ENCODE data around the gene SERF1A.
"Not testable (repeated sequence)": the region's sequence is repeated elsewhere in the genome, so short reads cannot be mapped to it uniquely, and the experiment has no call there.

- TF ChIP-seq, protein P1, sequence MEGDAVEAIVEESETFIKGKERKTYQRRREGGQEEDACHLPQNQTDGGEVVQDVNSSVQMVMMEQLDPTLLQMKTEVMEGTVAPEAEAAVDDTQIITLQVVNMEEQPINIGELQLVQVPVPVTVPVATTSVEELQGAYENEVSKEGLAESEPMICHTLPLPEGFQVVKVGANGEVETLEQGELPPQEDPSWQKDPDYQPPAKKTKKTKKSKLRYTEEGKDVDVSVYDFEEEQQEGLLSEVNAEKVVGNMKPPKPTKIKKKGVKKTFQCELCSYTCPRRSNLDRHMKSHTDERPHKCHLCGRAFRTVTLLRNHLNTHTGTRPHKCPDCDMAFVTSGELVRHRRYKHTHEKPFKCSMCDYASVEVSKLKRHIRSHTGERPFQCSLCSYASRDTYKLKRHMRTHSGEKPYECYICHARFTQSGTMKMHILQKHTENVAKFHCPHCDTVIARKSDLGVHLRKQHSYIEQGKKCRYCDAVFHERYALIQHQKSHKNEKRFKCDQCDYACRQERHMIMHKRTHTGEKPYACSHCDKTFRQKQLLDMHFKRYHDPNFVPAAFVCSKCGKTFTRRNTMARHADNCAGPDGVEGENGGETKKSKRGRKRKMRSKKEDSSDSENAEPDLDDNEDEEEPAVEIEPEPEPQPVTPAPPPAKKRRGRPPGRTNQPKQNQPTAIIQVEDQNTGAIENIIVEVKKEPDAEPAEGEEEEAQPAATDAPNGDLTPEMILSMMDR (IDR thresholded peaks at IDR 0.05; ENCODE audit: control extremely low read depth in 1 of 3, insufficient read depth in 1 of 3, low read depth in 1 of 3, low read length in 3 of 3) = not testable (repeated sequence)
- TF ChIP-seq POLR2A (IDR thresholded peaks at IDR 0.05; ENCODE audit: control extremely low read depth in 1 of 2, low read depth in 2 of 2, low read length in 2 of 2); CHD7 (IDR thresholded peaks at IDR 0.05; ENCODE audit: insufficient replicate concordance, low read length); SRF (IDR thresholded peaks at IDR 0.05; ENCODE audit: low read depth, low read length); JUN (IDR thresholded peaks at IDR 0.05; ENCODE audit: low read depth, low read length); POLR2AphosphoS5 (IDR thresholded peaks at IDR 0.05; ENCODE audit: low read depth, low read length); HDAC6 (IDR thresholded peaks at IDR 0.05; ENCODE audit: low read depth, low read length); NRF1 (IDR thresholded peaks at IDR 0.05; ENCODE audit: low read depth, low read length); EGR1 (IDR thresholded peaks at IDR 0.05; ENCODE audit: borderline replicate concordance, low read depth, low read length); E2F6 (IDR thresholded peaks at IDR 0.05); EP300 (IDR thresholded peaks at IDR 0.05; ENCODE audit: borderline replicate concordance in 1 of 2, low read depth in 2 of 2, low read length in 2 of 2): not testable (repeated sequence)
- TF ChIP-seq, protein P2, sequence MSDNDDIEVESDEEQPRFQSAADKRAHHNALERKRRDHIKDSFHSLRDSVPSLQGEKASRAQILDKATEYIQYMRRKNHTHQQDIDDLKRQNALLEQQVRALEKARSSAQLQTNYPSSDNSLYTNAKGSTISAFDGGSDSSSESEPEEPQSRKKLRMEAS (IDR thresholded peaks at IDR 0.05) = not testable (repeated sequence)
Measured at GRCh38 chr5:70916829-70917228, 16.4 kb downstream of the SERF1A start.

Data from H1 (cell line).